ENCODE data around the gene GPLD1.
"Not testable (repeated sequence)": the region's sequence is repeated elsewhere in the genome, so short reads cannot be mapped to it uniquely, and the experiment has no call there.

The GPLD1 gene

DNA sequence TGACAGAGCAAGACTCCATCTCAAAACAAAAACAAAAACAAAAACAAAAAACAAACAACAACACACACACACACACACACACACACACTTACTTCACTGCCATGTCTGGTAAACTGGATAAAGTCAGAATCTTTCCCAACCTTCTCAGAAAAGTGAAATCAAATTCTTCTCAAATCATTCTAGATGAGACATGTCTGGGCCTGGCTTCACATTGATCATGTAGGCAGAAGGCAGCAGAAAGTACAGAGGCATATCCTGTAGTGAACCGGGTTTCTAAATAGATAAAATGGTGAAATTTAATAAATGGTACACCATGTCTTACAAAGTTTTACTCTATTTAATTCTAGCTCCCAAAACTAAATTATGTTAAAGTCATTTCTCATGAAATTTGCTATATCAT lies 101.6 kb downstream of the GPLD1 start:
- TF ChIP-seq CTCF (IDR thresholded peaks at IDR 0.05) = no peak
- Histone ChIP-seq H3K4me3 (no peak overlapping the region), H3K27ac (no peak overlapping the region)
- no peak for DNase-seq (ENCODE audit: low spot score)

GRCh38 chr6:24385536-24386269 lies 103.7 kb downstream of the GPLD1 start:
- Histone ChIP-seq H3K27ac (no peak overlapping the region), H3K4me3 (no peak overlapping the region)
- no peak for TF ChIP-seq CTCF (IDR thresholded peaks at IDR 0.05)
- no peak for DNase-seq (ENCODE audit: low spot score)

DNA sequence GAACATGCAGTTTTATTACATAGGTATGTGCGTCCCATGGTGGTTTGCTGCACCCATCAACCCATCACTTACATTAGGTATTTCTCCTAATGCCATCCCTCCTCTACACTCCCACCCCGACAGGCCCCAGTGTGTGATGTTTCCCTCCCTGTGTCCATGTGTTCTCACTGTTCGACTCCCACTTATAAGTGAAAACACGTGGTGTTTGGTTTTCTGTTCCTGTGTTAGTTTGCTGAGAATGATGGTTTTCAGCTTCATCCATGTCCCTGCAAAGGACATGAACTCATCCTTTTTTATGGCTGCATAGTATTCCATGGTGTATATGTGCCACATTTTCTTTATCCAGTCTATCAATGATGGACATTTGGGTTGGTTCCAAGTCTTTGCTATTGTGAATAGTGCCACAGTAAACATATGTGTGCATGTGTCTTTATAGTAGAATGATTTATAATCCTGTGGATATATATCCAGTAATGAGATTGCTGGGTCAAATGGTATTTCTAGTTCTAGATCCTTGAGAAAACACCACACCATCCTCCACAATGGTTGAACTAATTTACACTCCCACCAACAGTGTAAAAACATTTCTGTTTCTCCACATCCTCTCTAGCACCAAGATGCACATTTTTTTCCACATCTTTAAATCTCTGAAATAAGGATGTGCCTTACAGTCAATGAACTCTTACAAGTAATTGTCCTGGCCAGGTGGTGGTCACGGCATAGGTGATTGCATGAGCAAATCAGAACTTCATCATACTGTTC lies 104.8 kb downstream of the GPLD1 start:
- DNase-seq (ENCODE audit: low spot score); H3K27ac ChIP-seq; H3K4me3 ChIP-seq: not testable (repeated sequence)

GRCh38 chr6:24382891-24383494 lies 106.4 kb downstream of the GPLD1 start:
- H3K27ac ChIP-seq; H3K4me3 ChIP-seq; DNase-seq (ENCODE audit: low spot score): not testable (repeated sequence)

DNA sequence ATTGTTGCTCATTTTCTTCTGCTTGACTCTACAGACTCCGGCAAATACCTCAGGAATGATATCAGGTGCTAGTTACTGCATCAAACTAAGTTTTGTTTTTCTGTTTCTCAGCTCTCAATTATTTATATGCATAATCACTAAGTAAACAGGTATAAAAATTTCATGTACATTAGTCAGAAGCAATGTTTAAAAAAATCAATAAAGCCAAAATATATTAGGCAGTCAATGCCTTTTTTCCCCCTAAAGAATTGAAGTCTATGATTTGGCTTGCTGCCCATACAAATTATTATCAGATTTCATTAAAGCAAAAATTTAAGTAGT lies 107.2 kb downstream of the GPLD1 start:
- no peak for DNase-seq (ENCODE audit: low spot score)
- no peak for TF ChIP-seq CTCF (IDR thresholded peaks at IDR 0.05)
- Histone ChIP-seq H3K27ac (no peak overlapping the region), H3K4me3 (no peak overlapping the region)

GRCh38 chr6:24381476-24382219 lies 107.7 kb downstream of the GPLD1 start:
- TF ChIP-seq CTCF (IDR thresholded peaks at IDR 0.05) = no peak
- Histone ChIP-seq H3K27ac (no peak overlapping the region), H3K4me3 (no peak overlapping the region)
- DNase-seq (ENCODE audit: low spot score) = no peak

- TF ChIP-seq CTCF (IDR thresholded peaks at IDR 0.05) = no peak
- H3K27ac ChIP-seq = no peak overlapping the region
- no peak overlapping the region for H3K4me3 ChIP-seq
- no peak for DNase-seq (ENCODE audit: low spot score)
Measured at GRCh38 chr6:24378473-24379097, 110.8 kb downstream of the GPLD1 start.
